GM13977 (cell line): ENCODE results near the gene FH.

Experiments
- DNase-seq: peaks from one replicate; pipeline ENCODE4 v3.0.0; 2012; ENCODE audit warnings: low spot score
- CTCF ChIP-seq: IDR thresholded peaks from 2 replicates; pipeline ENCODE4 v1.5.1; 2012; ENCODE audit warnings: mild to moderate bottlenecking, control low read depth; ENCODE audit not compliant: insufficient read depth; ENCODE audit errors: extremely low read depth, missing control alignments
- in situ Hi-C: fragments of 300-500 bp; cut with MboI; formaldehyde crosslinking; loops from one replicate; pipeline ENCODE4 v1.12.0; 2022; ENCODE audit warnings: low sequenced_read_pairs, low pct_unique_long_range_greater_than_20kb, mixed read lengths, inconsistent platforms; ENCODE audit not compliant: unreplicated experiment

Gene FH

GRCh38 chr1:241536304-241536703 is 16.7 kb upstream of the FH start:
- TF ChIP-seq CTCF, result no peak
- DNase-seq, result no peak
- in situ Hi-C loops, result loop anchor here (10.0 to 25.0 kb wide), 2 partner anchors 298 to 451 kb away; partner anchors contain the start of gene MAP1LC3C

- no peak for DNase-seq
- TF ChIP-seq CTCF, result no peak
- in situ Hi-C loops, result loop anchor here (10.0 to 25.0 kb wide), 2 partner anchors 301 to 454 kb away; partner anchors contain the start of gene MAP1LC3C
Observed at GRCh38 chr1:241533326-241534115, 14.0 kb upstream of the FH start.

DNA sequence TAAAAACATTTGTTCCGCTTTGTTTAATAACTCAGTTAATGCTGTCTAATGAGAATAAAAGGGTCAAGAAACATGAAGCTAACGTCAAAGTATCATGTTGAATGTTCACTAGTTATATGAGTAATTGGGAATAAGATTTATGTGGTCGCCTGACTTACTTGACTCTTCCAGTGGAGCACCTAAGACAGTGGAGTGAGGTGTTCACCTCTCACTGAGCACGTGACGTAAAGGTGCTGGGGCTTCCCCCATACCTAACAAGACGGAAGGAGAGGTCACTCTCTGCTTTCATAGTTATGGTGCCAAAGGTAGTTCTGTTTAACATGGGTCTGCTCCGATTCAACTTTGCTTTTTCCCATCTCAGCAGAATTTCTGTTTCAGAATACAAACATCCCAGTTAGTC is 13.3 kb upstream of the FH start:
- TF ChIP-seq CTCF, result no peak
- no peak for DNase-seq
- in situ Hi-C loops, result loop anchor here (10.0 to 25.0 kb wide), 2 partner anchors 302 to 454 kb away; partner anchors contain the start of gene MAP1LC3C

DNA sequence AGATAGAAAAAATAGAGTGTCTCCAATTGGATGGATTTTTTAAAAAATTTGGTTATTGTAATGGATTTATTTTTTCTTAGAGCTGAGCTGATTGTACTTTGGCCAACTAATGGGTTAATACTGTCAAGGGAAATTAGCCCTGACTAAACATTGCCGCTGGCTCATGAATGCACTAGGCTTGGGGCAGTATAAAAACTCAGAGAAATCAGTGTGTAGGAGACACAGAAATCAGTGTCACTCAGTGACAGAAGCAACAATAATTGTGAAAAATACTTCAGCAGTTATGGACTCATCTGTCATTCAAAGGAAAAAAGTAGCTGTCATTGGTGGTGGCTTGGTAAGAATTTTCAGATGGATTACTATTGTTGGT is 12.6 kb upstream of the FH start, which contains the start of gene KMO:
KMO (plus strand) TSS at position 217 of the 370 bp plus-strand sequence; CDS start at position 284, 67 bp downstream.
- no peak for DNase-seq
- in situ Hi-C loops, result loop anchor here (10.0 to 25.0 kb wide), 2 partner anchors 303 to 455 kb away; partner anchors contain the start of gene MAP1LC3C
- no peak for TF ChIP-seq CTCF

- no peak for DNase-seq
- in situ Hi-C loops, result loop anchor here (10.0 to 25.0 kb wide), 2 partner anchors 303 to 456 kb away; partner anchors contain the start of gene MAP1LC3C
Observed at GRCh38 chr1:241531195-241532161, 11.9 kb upstream of the FH start.

More at GRCh38 chr1:241531195-241532161, 11.9 kb upstream of the FH start:
- TF ChIP-seq CTCF, result peak; percentile 44
